ENCODE data around the gene DNAJC18.

The DNAJC18 gene

DNA sequence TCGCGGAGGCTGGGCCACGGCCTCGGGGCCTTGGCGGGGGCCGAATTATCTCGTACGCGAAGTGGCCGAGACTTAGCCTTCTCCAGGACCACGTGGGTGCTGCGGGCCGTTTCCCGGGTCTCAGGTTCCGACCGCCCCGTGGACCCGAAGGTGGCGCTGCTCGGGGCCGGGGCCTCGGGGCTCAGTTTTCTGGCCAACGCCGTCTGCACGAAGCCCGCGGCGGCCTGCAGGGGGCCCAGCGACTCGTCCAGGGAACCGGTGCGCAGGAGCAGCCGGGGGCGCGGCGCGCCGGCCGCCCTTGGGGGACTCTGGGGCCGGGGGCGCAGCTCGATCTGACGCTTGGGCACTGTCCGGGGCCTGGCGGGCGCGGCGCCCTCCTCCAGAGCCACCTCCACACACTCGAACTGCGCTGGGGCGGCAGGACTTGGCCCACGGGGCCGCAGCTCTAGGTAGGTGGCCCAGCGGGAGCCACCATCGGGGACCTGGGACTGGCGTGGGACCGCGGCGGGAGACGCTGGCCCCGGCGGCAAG, 45.1 kb downstream of the DNAJC18 start:
- peak; percentile 88 for DNase-seq (ENCODE audit: low read depth)
- TF ChIP-seq, protein P1, sequence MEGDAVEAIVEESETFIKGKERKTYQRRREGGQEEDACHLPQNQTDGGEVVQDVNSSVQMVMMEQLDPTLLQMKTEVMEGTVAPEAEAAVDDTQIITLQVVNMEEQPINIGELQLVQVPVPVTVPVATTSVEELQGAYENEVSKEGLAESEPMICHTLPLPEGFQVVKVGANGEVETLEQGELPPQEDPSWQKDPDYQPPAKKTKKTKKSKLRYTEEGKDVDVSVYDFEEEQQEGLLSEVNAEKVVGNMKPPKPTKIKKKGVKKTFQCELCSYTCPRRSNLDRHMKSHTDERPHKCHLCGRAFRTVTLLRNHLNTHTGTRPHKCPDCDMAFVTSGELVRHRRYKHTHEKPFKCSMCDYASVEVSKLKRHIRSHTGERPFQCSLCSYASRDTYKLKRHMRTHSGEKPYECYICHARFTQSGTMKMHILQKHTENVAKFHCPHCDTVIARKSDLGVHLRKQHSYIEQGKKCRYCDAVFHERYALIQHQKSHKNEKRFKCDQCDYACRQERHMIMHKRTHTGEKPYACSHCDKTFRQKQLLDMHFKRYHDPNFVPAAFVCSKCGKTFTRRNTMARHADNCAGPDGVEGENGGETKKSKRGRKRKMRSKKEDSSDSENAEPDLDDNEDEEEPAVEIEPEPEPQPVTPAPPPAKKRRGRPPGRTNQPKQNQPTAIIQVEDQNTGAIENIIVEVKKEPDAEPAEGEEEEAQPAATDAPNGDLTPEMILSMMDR (IDR thresholded peaks at IDR 0.05; ENCODE audit: insufficient read depth, low read depth, low read length, missing control alignments) = peak; percentile 75
- H3K4me3 ChIP-seq (ENCODE audit: low read depth, low read length) = peak overlapping the region; percentile 88

DNA sequence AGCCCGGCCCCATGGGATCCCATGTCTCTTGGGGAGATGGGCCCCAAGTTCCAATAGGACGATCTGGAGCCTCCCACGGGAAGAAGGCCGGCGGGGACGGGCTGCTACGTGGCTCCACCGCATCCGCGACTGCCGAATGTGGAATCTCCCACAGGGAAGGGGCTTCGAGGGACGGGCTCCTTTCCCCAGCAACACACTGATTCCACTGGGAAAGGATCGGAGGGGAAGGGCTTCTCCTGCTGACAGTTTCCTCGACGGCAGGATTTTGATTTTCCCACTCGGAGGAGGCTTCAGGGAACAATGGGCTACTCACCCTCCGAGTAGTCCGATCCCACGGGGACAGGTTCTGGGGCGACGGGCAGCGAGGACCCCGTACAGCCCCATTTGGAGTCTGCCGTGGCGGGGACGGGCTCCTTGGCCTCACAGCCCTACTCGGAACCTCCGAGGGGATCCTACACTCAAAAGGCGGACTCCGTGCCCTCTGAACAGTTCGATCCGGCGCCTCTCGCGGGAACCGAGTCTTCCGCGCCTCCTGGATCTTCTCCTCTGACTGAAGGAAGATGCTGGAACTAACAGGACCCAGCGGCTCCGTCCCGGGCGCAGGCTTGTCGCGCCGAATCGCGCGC, 45.7 kb downstream of the DNAJC18 start:
- TF ChIP-seq, protein P1 (IDR thresholded peaks at IDR 0.05; ENCODE audit: insufficient read depth, low read depth, low read length, missing control alignments) = no peak
- peak overlapping the region; percentile 88 for H3K4me3 ChIP-seq (ENCODE audit: low read depth, low read length)
- no peak for DNase-seq (ENCODE audit: low read depth)

DNA sequence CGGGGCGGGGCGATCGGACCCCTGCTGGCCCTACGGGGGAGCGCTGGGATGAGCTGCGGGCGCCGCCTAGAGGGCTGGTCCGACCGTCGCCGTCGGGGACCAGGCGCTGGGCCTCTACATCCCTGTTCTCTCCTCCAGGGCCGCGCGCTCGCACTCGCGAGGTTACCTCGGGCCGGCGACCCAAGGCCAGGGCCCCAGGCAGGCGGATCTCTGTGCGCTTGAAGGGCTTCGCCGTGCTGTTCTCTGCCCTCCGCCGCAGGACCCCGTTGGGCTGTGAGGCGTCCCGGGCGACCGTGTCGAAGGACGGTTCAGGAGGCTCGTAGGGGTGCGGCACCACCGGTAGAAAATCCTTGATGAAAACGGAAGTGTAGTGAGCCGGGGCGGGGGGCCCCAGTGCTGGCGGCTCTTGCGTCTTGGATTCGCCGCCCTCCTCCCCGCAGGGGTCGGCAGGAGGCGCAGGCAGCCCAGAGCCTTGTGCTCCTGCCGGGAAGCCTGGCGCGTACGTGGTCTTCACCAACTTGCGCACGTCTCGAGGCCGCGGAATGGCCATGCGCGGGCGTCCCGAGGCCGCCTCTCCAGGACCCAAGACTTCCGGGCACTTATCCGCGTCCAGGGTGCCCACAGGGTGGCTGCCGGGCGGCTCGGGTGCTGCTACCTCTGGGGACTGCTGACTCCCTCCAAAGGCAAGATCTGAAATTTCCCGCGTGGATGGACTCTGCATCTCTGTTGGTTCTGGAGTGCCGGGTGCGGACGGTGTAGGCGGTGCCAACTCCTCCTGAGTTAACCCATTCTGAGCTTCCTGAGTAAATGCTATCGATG, 46.4 kb downstream of the DNAJC18 start:
- TF ChIP-seq, protein P1 (IDR thresholded peaks at IDR 0.05; ENCODE audit: insufficient read depth, low read depth, low read length, missing control alignments) = peak; percentile 98
- H3K4me3 ChIP-seq (ENCODE audit: low read depth, low read length) = peak overlapping the region; percentile 88
- peak; percentile 95 for DNase-seq (ENCODE audit: low read depth)

GRCh38 chr5:139392324-139392677, 47.0 kb downstream of the DNAJC18 start:
- peak overlapping the region; percentile 88 for H3K4me3 ChIP-seq (ENCODE audit: low read depth, low read length)
- DNase-seq (ENCODE audit: low read depth) = no peak
- TF ChIP-seq, protein P1 (IDR thresholded peaks at IDR 0.05; ENCODE audit: insufficient read depth, low read depth, low read length, missing control alignments) = no peak

DNA sequence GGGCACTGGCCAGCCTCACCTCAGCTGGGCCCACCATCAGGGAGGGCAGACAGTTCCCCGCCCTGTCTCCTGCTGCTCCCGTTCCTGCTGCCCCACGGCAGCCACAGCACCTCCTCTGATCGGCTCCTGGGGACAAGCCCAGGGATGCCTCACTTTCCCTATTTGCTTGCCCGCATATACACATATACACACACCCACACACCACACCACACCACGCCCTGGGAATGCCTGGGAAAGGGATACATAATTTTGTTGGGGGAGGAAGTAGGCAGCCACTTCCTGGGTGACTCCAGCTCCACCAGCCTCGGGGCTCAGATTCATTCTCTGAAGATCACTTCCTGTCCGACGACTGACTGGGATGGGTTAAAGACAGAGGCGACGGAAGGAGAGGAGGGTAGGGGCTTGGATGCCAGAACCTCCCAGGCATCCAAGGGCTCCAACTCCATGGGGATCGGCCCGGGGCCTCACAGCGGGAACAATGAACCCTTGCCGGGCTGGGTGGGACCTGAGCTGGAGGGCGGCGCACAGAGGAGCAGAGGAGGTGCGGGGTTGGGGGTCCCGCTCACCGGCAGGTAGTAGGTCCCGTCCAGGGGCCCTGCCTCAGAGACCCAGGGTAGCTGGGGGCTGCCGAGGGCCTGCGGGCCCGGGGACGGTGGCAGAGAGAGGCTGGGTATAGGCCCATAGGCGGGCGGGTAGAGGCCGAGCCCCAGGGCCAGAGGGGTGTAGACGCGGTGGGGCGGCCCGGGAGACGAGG, 47.6 kb downstream of the DNAJC18 start:
- H3K4me3 ChIP-seq (ENCODE audit: low read depth, low read length) = peak overlapping the region; percentile 88
- peak; percentile 86 for DNase-seq (ENCODE audit: low read depth)
- TF ChIP-seq, protein P1 (IDR thresholded peaks at IDR 0.05; ENCODE audit: insufficient read depth, low read depth, low read length, missing control alignments) = no peak

GRCh38 chr5:139390639-139391569, 48.4 kb downstream of the DNAJC18 start:
- peak; percentile 43 for DNase-seq (ENCODE audit: low read depth)

More at GRCh38 chr5:139390639-139391569, 48.4 kb downstream of the DNAJC18 start:
- TF ChIP-seq, protein P1 (IDR thresholded peaks at IDR 0.05; ENCODE audit: insufficient read depth, low read depth, low read length, missing control alignments) = no peak
- peak overlapping the region; percentile 88 for H3K4me3 ChIP-seq (ENCODE audit: low read depth, low read length)
